HG03175 (cell line): ENCODE measurements around the gene TPGS1.

Source experiments
- ATAC-seq: cut with Tn5 transposase; IDR thresholded peaks from one replicate; pipeline ENCODE4 v1.9.1; 2021; ENCODE audit warnings: mild to moderate bottlenecking, moderate library complexity; ENCODE audit not compliant: unreplicated experiment

TPGS1 gene

GRCh38 chr19:566403-566802 lies 59.1 kb downstream of the TPGS1 start:
- no peak for ATAC-seq

GRCh38 chr19:566844-567243 lies 59.5 kb downstream of the TPGS1 start:
- no peak for ATAC-seq

- ATAC-seq = no peak
These were observed 60.1 kb downstream of the TPGS1 start for GRCh38 chr19:567296-567900.
